ENCODE data around the gene CAPNS2.

Gene CAPNS2

DNA sequence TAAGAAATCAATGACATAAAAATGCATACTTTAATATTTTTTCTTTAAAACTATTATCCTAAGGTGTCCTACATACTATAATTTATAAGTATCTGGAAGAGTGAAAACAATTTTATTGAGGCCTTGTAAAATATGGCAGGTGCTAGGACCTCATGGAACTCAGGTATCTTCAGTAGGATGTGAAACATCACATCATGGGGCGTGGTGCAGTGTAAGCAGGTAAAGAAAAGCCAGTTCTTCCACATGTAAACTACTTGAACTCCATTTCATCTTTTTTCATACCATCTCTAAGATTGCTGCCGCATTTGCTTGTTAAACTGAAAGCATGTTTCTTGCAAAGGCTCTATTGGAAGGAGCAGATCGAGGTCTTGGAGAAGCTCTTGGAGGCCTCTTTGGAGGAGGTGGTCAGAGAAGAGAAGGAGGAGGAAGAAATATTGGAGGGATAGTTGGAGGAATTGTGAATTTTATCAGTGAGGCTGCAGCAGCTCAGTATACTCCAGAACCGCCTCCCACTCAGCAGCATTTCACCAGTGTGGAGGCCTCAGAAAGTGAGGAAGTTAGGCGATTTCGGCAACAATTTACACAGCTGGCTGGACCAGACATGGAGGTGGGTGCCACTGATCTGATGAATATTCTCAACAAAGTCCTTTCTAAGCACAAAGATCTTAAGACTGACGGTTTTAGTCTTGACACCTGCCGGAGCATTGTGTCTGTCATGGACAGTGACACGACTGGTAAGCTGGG is at the start of gene CAPNS2:
Gene CAPNS2 (plus strand): TSS at position 253 of the 744 bp plus-strand sequence. CDS start 73 bp downstream, at position 326.
- no peak for DNase-seq (ENCODE audit: low read depth in 3 of 3)

GRCh38 chr16:55521792-55522191 is 44.7 kb upstream of the CAPNS2 start:
- DNase-seq (ENCODE audit: low read depth in 3 of 3): no peak

GRCh38 chr16:55526441-55526840 is 40.0 kb upstream of the CAPNS2 start:
- no peak for DNase-seq (ENCODE audit: low read depth in 3 of 3)

DNA sequence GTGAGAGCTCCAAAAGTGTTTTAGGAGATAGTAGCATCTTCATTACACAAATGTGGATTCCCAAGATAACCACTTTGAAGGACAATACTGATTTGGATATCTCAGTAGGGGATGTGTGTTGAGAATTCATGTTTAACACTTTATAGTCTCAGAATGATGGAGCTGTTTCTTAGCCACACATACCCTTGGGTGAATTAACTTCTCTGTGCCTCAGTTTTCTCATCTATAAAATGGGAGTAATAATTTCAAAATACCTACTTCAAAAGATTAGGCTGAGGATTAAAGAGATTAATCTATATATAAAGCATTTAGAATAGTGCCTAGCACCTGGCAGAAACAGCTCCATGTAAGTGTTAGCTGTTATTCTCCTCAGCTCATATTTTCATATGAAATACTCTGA is 38.6 kb upstream of the CAPNS2 start:
- no peak for DNase-seq (ENCODE audit: low read depth in 3 of 3)

- no peak for DNase-seq (ENCODE audit: low read depth in 3 of 3)
Measured at GRCh38 chr16:55529018-55529417, 37.5 kb upstream of the CAPNS2 start.

GRCh38 chr16:55530316-55530856 is 36.1 kb upstream of the CAPNS2 start:
- DNase-seq (ENCODE audit: low read depth in 3 of 3): no peak

DNA sequence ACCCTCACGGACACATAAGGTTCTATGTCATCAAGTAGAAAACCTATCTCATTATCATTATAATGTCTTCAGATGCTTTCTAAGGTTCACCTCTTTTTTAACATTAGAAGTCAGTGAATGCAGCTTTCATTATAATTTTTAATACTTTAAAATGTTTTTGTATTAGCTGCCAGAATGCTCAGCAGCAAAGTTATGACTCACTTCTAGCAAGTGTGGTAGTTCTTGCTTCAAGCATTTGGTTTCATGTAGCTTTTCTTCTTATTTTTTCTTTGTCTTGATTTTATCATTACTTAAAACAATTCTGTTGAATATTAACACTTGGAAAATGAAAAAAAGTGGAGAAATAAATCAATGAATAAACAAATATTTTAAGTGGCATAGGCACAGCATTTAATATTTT is 34.3 kb upstream of the CAPNS2 start:
- DNase-seq (ENCODE audit: low read depth in 3 of 3): no peak

GRCh38 chr16:55534756-55535155 is 31.7 kb upstream of the CAPNS2 start:
- DNase-seq (ENCODE audit: low read depth in 3 of 3): no peak

DNA sequence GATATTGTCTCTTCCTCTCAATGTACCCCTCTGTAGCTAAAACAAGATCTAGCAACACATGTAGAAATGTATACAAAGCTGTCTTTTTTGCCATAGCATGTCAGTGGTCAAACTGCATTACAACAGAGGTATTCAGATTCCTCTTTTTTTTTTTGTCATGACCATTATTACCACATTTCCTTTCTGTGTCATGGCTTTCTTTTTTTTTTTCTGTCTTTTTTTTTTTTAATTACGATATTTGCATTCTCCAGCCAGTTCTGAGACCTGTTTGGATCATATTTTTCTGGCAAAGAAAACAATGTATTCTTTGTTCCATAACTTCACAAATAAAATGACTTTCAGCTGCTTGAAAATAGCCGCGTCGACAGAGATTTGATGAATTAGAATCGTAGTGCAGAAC is 27.4 kb upstream of the CAPNS2 start:
- no peak for DNase-seq (ENCODE audit: low read depth in 3 of 3)

- DNase-seq (ENCODE audit: low read depth in 3 of 3): no peak
Measured at GRCh38 chr16:55539488-55539887, 27.0 kb upstream of the CAPNS2 start.

DNA sequence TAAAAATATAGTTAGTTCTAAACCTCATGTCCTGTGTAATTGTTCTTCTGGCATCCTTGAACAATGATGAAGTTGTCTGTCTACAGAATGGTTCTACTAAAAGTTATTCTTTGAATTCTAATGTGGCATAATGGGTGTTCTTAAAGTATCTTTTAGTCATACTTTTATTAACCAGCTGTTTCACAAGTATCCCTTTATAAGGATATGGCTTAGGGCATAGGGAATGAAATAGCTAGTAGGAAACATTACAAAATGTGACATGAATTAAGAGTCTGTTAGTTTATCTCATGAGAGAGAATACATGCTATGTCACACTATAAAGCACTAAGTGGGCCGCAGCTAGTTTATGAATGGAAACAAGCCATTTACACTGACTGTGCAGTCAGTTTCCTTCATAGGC is 26.3 kb upstream of the CAPNS2 start:
- DNase-seq (ENCODE audit: low read depth in 3 of 3): no peak

DNA sequence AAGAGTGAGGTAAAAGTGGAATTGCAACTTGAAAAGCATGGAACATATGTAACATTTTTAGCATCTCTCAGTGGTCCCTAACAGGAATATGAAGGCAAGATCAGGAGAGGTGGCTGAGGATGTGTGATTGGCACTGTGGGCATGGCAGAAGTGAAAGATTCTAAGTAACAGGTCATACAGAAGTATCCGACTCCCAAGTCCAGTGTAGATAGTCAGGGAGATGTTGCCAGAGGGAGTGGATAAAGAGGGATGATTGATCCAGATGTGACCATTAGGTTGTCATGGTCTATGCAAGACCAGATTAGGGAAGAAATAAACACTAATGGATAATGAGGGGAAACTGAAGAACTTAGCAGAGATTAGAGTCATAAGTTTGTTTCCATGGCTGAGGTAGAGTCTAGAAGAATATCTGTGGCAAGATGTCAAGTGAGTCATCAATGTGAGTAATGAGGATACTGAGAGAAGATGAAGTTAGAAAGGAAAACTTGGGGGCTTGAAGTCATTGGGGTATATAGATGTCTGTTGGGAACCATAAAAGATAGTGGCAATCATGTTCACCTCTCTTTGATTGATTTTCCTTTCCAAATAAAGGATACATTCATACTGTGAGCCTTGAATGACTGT is 23.9 kb upstream of the CAPNS2 start:
- DNase-seq (ENCODE audit: low read depth in 3 of 3): no peak

DNA sequence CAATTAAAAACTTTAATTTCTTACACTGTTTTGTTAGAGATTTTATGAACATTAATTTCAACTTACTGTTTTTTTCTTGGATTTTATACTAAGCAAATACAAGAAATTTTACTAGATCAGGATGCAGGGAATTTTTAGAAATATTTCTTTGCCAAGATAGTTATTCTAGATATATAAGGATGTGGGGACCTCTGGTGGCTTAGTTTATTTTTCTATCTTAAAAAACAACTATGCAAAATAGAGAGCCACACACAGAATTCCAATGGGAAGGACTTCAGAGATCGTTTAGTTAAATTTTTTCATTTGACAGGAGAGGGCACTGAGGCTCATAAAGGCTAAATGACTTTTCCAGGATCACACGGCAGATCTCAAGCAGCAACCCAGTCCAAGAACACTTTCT is 23.0 kb upstream of the CAPNS2 start:
- DNase-seq (ENCODE audit: low read depth in 3 of 3): no peak

GRCh38 chr16:55552621-55553020 is 13.9 kb upstream of the CAPNS2 start:
- no peak for DNase-seq (ENCODE audit: low read depth in 3 of 3)

DNA sequence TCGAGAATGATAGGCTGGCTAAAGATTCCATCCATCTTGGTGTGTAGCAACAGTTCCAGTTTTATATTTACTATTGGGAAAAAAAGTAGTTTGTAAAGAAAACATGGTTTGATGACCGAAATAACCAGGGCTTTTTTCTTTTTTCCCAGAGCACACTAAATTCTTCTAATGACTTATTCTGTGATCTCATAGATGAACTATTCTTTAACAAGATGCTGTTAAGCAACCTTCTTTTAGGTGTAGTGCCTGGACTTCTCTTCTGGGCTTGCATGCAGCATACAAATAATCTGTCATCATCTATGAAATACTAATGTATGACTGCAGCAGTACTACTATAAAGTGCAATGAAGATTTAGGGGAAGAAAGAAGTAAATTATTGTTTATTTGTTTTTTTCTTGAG is 11.0 kb upstream of the CAPNS2 start:
- no peak for DNase-seq (ENCODE audit: low read depth in 3 of 3)

DNA sequence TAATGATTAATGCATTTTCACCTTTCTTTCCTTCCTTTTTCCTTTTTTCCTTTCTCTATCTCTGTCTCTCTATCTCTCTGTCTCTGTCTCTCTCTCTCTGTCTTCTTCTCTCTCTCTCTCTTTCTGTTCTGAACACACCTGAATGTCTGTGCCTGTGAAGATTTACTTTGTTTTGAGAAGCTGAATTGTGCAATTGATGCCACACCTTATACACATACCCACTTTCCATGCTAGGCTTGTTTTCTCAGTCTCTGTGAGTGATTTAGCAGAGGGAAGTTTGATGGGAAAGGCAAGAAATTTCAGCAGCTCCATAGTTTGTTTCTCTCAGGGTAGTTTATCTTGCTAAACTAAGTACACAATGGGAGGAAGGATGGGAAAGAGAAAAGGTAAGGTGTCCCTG is 9.3 kb upstream of the CAPNS2 start:
- no peak for DNase-seq (ENCODE audit: low read depth in 3 of 3)

- DNase-seq (ENCODE audit: low read depth in 3 of 3): no peak
Measured at GRCh38 chr16:55559233-55559632, 7.3 kb upstream of the CAPNS2 start.

DNA sequence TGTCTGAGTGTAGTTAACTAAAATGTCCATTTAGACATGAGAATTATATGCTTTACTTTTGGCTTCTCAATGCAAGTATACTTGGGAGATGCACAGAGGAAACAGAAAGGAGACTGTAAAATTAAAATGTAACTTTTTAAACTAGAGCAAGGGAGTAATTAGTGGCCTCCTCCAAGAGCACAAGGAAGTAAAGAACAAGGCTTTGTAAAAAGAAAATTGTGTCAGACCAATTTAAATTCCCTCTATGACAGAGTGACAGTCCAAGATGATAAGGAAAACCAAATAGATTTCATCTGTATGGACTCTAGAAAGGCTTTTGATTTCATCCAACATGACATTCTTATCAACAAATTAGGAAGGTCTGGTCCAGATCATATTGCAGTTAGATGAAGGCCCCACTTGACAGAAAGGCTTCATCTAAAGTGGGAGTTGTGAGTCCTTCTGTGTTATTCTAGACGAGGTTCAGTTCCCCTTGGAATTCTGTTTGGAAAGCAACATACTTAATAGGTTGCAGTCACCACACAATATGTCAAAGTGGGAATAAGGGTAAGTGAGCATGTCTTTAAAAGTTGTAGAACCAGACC is 6.5 kb upstream of the CAPNS2 start:
- DNase-seq (ENCODE audit: low read depth in 3 of 3): no peak

GRCh38 chr16:55561319-55561848 is 5.1 kb upstream of the CAPNS2 start:
- DNase-seq (ENCODE audit: low read depth in 3 of 3): no peak

- no peak for DNase-seq (ENCODE audit: low read depth in 3 of 3)
Measured at GRCh38 chr16:55562936-55563335, 3.5 kb upstream of the CAPNS2 start.

- no peak for DNase-seq (ENCODE audit: low read depth in 3 of 3)
Measured at GRCh38 chr16:55563797-55564196, 2.7 kb upstream of the CAPNS2 start.

GRCh38 chr16:55565086-55565485 is 1.4 kb upstream of the CAPNS2 start:
- no peak for DNase-seq (ENCODE audit: low read depth in 3 of 3)

DNA sequence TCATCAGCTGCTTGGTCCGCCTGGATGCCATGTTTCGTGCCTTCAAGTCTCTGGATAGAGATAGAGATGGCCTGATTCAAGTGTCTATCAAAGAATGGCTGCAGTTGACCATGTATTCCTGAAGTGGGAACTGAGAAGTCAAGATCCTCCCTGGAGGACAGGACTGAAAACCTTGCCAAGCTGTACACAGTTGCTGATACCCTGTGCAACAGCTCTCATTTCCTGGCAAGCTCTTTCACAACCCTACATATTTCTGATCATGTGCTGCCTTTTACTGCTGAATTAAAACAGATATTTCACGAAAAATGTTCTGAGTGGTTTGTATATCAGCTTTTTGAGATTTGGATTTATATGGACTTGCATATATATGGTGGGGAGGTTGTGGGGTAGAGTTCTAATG is 898 bp downstream of the CAPNS2 start:
- no peak for DNase-seq (ENCODE audit: low read depth in 3 of 3)

Measured in stimulated activated CD4-positive, alpha-beta T cell treated with anti-CD3 and anti-CD28 coated beads, TNF-alpha, amount 100 ng/mL, for 24 hours (primary cell).